Lower lobe of right lung (tissue), 2 donors: ENCODE results near the gene TTC7B. TPM values are rescaled to one million over a fixed set of nuclear protein-coding genes. Genes with fewer than 3 reads are reported as not detected.

Experiments
- ATAC-seq, 2 donors: fragments of 200-7000 bp; cut with Tn5 transposase; one replicate each; pipeline ENCODE4 v1.9.1; 2020 to 2022; ENCODE audit warnings: mild to moderate bottlenecking in 2 of 2, moderate library complexity in 2 of 2
- DNase-seq: peaks from one replicate; pipeline ENCODE4 v3.0.0-alpha.2; 2020
- H3K27ac ChIP-seq: fragments of 200-600 bp; one replicate; pipeline ENCODE4 v1.8.0; 2022
- H3K27me3 ChIP-seq: fragments of 200-600 bp; one replicate; pipeline ENCODE4 v1.8.0; 2022; ENCODE audit warnings: low read depth
- H3K36me3 ChIP-seq: fragments of 200-600 bp; one replicate; pipeline ENCODE4 v1.8.0; 2022; ENCODE audit warnings: mild to moderate bottlenecking
- H3K4me1 ChIP-seq: fragments of 200-600 bp; one replicate; pipeline ENCODE4 v1.8.0; 2022
- H3K4me3 ChIP-seq: fragments of 200-600 bp; one replicate; pipeline ENCODE4 v1.8.0; 2022; ENCODE audit warnings: mild to moderate bottlenecking
- H3K9me3 ChIP-seq: fragments of 200-600 bp; one replicate; pipeline ENCODE4 v1.8.0; 2022
- CTCF ChIP-seq: fragments of 200-600 bp; IDR thresholded peaks from one replicate; pipeline ENCODE4 v1.8.0; 2022; ENCODE audit warnings: antibody characterized with exemption, mild to moderate bottlenecking
- intact Hi-C: fragments of 100-400 bp; cut with DNase I; formaldehyde crosslinking; loops from one replicate; pipeline ENCODE4 v1.11.0; 2022
- total RNA-seq: library from RNA; stranded (reverse); fragmentation: NEBNext Ultra II Directional; extraction: Animal tissue kit (Norgen Biotek cat#: 25700); gene quantifications from one replicate; pipeline ENCODE4 v1.2.1, GENCODE V29; 2021
- donor health status: DM: no; HTN: yes; CAD: no; lungs with severe emphysema.

TTC7B gene
- total RNA-seq, 1 donor from 2014 or later, result 54.1 TPM

- H3K27ac ChIP-seq, result no peak overlapping the region
Observed at GRCh38 chr14:90659156-90659555, 157.1 kb downstream of the TTC7B start.

GRCh38 chr14:90658541-90658967, 157.7 kb downstream of the TTC7B start:
- Histone ChIP-seq H3K27me3 (no peaks in the 10 kb centered on the region), H3K36me3 (peaks cover 11% of the 10 kb centered on the region), H3K4me1 (peaks cover 24% of the 10 kb centered on the region), H3K4me3 (no peak overlapping the region), H3K27ac (no peak overlapping the region), H3K9me3 (no peaks in the 10 kb centered on the region)
- ATAC-seq, result peak; percentile 24 to 29
- TF ChIP-seq CTCF, result no peak
- intact Hi-C loops, result no loop called here
- DNase-seq, result no peak

More at GRCh38 chr14:90659156-90659555, 157.1 kb downstream of the TTC7B start:
- Histone ChIP-seq H3K4me1 (peaks cover 24% of the 10 kb centered on the region), H3K27me3 (no peaks in the 10 kb centered on the region), H3K36me3 (peaks cover 10% of the 10 kb centered on the region), H3K9me3 (no peaks in the 10 kb centered on the region), H3K4me3 (no peak overlapping the region)
- ATAC-seq (no peak), DNase-seq (no peak)
- TF ChIP-seq CTCF, result no peak
- intact Hi-C loops, result no loop called here

- no peak for TF ChIP-seq CTCF
- DNase-seq (no peak), ATAC-seq (no peak)
- Histone ChIP-seq H3K36me3 (peaks cover 20% of the 10 kb centered on the region), H3K4me1 (peaks cover 17% of the 10 kb centered on the region), H3K4me3 (no peak overlapping the region), H3K9me3 (no peaks in the 10 kb centered on the region), H3K27ac (no peak overlapping the region), H3K27me3 (no peaks in the 10 kb centered on the region)
- intact Hi-C loops, result no loop called here
Observed at GRCh38 chr14:90656973-90657372, 159.3 kb downstream of the TTC7B start.

- Histone ChIP-seq H3K4me1 (peaks cover 9% of the 10 kb centered on the region), H3K9me3 (no peaks in the 10 kb centered on the region), H3K27me3 (no peaks in the 10 kb centered on the region), H3K27ac (no peak overlapping the region), H3K4me3 (no peak overlapping the region), H3K36me3 (peaks cover 20% of the 10 kb centered on the region)
- ATAC-seq, result no peak
- no peak for DNase-seq
- no peak for TF ChIP-seq CTCF
- intact Hi-C loops, result no loop called here
Observed at GRCh38 chr14:90655829-90656228, 160.4 kb downstream of the TTC7B start.

- ATAC-seq (no peak), DNase-seq (no peak)
- no peaks in the 10 kb centered on the region for H3K4me1 ChIP-seq
- H3K36me3 ChIP-seq, result peaks cover 24% of the 10 kb centered on the region
- intact Hi-C loops, result no loop called here
- H3K9me3 ChIP-seq, result no peaks in the 10 kb centered on the region
- H3K27ac ChIP-seq, result no peak overlapping the region
- TF ChIP-seq CTCF, result no peak
- H3K4me3 ChIP-seq, result no peak overlapping the region
- no peaks in the 10 kb centered on the region for H3K27me3 ChIP-seq
Observed at GRCh38 chr14:90654831-90655276, 161.4 kb downstream of the TTC7B start.

- intact Hi-C loops, result no loop called here
- ATAC-seq, result no peak
Observed at GRCh38 chr14:90652626-90653025, 163.6 kb downstream of the TTC7B start.

More at GRCh38 chr14:90652626-90653025, 163.6 kb downstream of the TTC7B start:
- Histone ChIP-seq H3K36me3 (peaks cover 24% of the 10 kb centered on the region), H3K4me1 (peaks cover 12% of the 10 kb centered on the region), H3K27ac (no peak overlapping the region), H3K9me3 (no peaks in the 10 kb centered on the region), H3K4me3 (no peak overlapping the region), H3K27me3 (no peaks in the 10 kb centered on the region)
- TF ChIP-seq CTCF, result no peak
- no peak for DNase-seq
